Caco-2 (cell line): ENCODE data around the gene PLEKHG3. TPM values are rescaled to one million over a fixed set of nuclear protein-coding genes. Genes with fewer than 3 reads are reported as not detected.

Source experiments
- BruUV-seq: library from RNA; stranded (reverse); fragments of 400-500 nt; replicated peaks from 2 replicates; lab custom pipeline; 2021; lab: Mats Ljungman, UMichigan
- CTCF ChIA-PET: fragments of 300-600 bp; sonication (Branson Sonifier 250); formaldehyde crosslinking; loops from one replicate; lab custom pipeline; 2022; ENCODE audit warnings: antibody characterized with exemption; lab: Charles Lee
- POLR2A ChIA-PET: fragments of 300-600 bp; sonication (Branson Sonifier 250); formaldehyde crosslinking; loops from one replicate; lab custom pipeline; 2022; ENCODE audit warnings: antibody characterized with exemption; lab: Charles Lee
- DNase-seq, 2 experiments: peaks; one replicate each; pipeline versions ENCODE4 v3.0.0 to v3.0.0-alpha.2; 2020 to 2022
- H3K27me3 ChIP-seq: replicated peaks from 2 replicates; pipeline ENCODE4 v1.6.0; 2011; ENCODE audit warnings: low read length; ENCODE audit not compliant: control insufficient read depth, insufficient read depth
- H3K36me3 ChIP-seq: 2 replicates; pipeline ENCODE4 v1.5.1; 2011; ENCODE audit warnings: low read length; ENCODE audit not compliant: control insufficient read depth, insufficient read depth
- H3K4me1 ChIP-seq: fragments of 250-450 bp; sonication (Bioruptor Pico); 2 replicates; pipeline ENCODE4 v1.5.1; 2020; ENCODE audit warnings: mild to moderate bottlenecking
- H3K4me3 ChIP-seq: 2 replicates; pipeline ENCODE4 v1.5.1; 2011; ENCODE audit warnings: low read depth, mild to moderate bottlenecking, control low read depth, low read length
- H3K9me3 ChIP-seq: fragments of 250-450 bp; sonication (Bioruptor Pico); 2 replicates; pipeline ENCODE4 v1.5.1; 2020; ENCODE audit warnings: mild to moderate bottlenecking, moderate library complexity
- H3K27ac Mint-ChIP-seq: one replicate; pipeline ENCODE4 v1.8.0; 2022; ENCODE audit warnings: mixed read lengths; ENCODE audit not compliant: unreplicated experiment
- H3K27me3 Mint-ChIP-seq: one replicate; pipeline ENCODE4 v1.8.0; 2022; ENCODE audit warnings: mixed read lengths; ENCODE audit not compliant: insufficient read depth, unreplicated experiment
- H3K36me3 Mint-ChIP-seq: one replicate; pipeline ENCODE4 v1.8.0; 2022; ENCODE audit warnings: mild to moderate bottlenecking, mixed read lengths; ENCODE audit not compliant: insufficient read depth, unreplicated experiment
- H3K4me1 Mint-ChIP-seq: one replicate; pipeline ENCODE4 v1.8.0; 2022; ENCODE audit warnings: low read depth, mixed read lengths; ENCODE audit not compliant: unreplicated experiment
- H3K4me3 Mint-ChIP-seq: one replicate; pipeline ENCODE4 v1.8.0; 2022; ENCODE audit warnings: mild to moderate bottlenecking, moderate library complexity, mixed read lengths; ENCODE audit not compliant: unreplicated experiment
- H3K9me3 Mint-ChIP-seq: one replicate; pipeline ENCODE4 v1.8.0; 2022; ENCODE audit warnings: mixed read lengths; ENCODE audit not compliant: unreplicated experiment
- intact Hi-C: fragments of 100-400 bp; cut with micrococcal nuclease; formaldehyde crosslinking; loops from one replicate; pipeline ENCODE4 v1.10.0; 2022; ENCODE audit not compliant: unreplicated experiment
- total RNA-seq: library from RNA; stranded (reverse); gene quantifications from 2 replicates; pipeline ENCODE4 v1.2.3, GENCODE V29; 2022
- TF ChIP-seq, protein P1 (sequence below), 2 experiments: fragments of 200-600 bp in 1 of 2; IDR thresholded peaks; 1 replicate in 1 of 2; 2 replicates in 1 of 2; pipeline versions ENCODE4 v1.5.1 to v1.8.0; 2011 to 2022; ENCODE audit warnings: antibody characterized with exemption in 1 of 2, control low read depth in 1 of 2, inconsistent platforms in 1 of 2, low read depth in 1 of 2, low read length in 1 of 2, mild to moderate bottlenecking in 1 of 2, moderate library complexity in 1 of 2; ENCODE audit not compliant: insufficient read depth in 1 of 2, severe bottlenecking in 1 of 2, unreplicated experiment in 1 of 2

The PLEKHG3 gene
- total RNA-seq, 1 experiment from 2014 or later = 85.9 TPM

DNA sequence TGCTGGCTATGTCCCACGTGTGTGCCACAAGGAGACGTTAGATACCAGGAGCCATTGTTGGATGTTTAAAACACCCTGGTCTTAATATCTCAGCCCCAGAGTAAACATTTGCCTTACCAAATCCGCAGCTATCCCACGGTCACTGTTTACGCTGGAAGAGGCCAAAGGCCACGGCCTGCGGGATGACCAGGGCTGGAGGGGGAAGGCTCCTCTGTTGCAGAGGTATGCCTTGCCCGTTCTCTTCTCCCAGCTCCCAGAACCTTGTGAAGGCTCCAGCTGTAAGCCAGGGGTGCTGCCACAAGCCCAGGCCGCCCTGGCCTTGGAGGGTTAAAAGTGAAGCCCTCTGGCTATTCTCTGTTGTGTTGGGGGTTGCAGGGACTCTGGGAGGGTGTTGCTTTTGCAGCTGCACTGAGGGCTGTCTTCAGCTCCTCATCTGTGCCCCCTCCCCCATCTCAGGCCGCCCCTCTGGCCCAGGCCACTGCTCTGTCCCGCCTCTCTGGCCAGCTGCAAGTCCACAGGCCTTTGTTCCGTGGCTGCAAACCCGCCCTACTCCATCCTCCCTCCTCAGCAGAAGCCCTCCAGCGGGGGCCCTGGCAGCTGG is 2.5 kb downstream of the PLEKHG3 start:
- Mint-ChIP-seq H3K36me3 (peaks cover 46% of the 10 kb centered on the region), H3K27ac (peak overlapping the region; percentile 85), H3K4me3 (peak overlapping the region; percentile 83), H3K27me3 (no peaks in the 10 kb centered on the region), H3K9me3 (no peaks in the 10 kb centered on the region), H3K4me1 (peaks cover 65% of the 10 kb centered on the region)
- DNase-seq = peak; percentile 73 to 79
- Histone ChIP-seq H3K4me3 (peak overlapping the region; percentile 81), H3K4me1 (peaks cover 36% of the 10 kb centered on the region), H3K36me3 (peaks cover 5% of the 10 kb centered on the region), H3K27me3 (no peaks in the 10 kb centered on the region), H3K9me3 (no peaks in the 10 kb centered on the region)
- ChIA-PET CTCF (interaction anchor here (0.6 to 1.5 kb wide), 3 partner anchors 52 to 1065 kb away, joined by 3 to 8 read pairs (median 4); partner anchors contain the start of gene WDR89), POLR2A (interaction anchor here (0.6 to 1.2 kb wide), 3 partner anchors 18 to 202 kb away, joined by 4 to 6 read pairs (median 4); no protein-coding TSS in a partner anchor)
- TF ChIP-seq, protein P1, sequence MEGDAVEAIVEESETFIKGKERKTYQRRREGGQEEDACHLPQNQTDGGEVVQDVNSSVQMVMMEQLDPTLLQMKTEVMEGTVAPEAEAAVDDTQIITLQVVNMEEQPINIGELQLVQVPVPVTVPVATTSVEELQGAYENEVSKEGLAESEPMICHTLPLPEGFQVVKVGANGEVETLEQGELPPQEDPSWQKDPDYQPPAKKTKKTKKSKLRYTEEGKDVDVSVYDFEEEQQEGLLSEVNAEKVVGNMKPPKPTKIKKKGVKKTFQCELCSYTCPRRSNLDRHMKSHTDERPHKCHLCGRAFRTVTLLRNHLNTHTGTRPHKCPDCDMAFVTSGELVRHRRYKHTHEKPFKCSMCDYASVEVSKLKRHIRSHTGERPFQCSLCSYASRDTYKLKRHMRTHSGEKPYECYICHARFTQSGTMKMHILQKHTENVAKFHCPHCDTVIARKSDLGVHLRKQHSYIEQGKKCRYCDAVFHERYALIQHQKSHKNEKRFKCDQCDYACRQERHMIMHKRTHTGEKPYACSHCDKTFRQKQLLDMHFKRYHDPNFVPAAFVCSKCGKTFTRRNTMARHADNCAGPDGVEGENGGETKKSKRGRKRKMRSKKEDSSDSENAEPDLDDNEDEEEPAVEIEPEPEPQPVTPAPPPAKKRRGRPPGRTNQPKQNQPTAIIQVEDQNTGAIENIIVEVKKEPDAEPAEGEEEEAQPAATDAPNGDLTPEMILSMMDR (IDR thresholded peaks at IDR 0.05; ENCODE audit: insufficient read depth in 1 of 2, low read depth in 1 of 2, low read length in 1 of 2, severe bottlenecking in 1 of 2, unreplicated experiment in 1 of 2) = no peak
- BruUV-seq = no TSS peak
- intact Hi-C loops = loop anchor here (2.0 kb wide), 1 partner anchor 18 kb away; no protein-coding TSS in a partner anchor

DNA sequence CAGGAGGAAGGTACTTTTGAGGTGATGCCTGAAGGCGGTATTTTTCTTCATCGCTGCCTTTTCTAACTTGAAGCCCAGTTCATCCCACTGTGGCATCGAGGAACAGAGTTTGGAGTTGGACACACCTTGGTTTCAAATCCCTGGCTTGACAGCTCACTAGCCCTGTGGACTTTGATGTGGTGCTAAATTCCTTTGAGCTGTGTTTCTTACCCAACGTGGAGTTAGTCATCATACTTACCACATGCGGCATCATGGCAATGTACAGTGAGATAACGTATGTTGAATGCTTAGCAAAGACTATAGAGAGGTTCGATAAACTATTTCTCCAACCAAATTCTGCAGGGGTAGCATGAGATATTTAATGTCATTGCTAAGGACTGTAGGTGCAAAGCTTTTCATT is 3.4 kb downstream of the PLEKHG3 start:
- POLR2A ChIA-PET = interaction anchor here (1.2 kb wide), 1 partner anchor 51 kb away, joined by 4 read pairs; no protein-coding TSS in a partner anchor
- H3K4me1 ChIP-seq = peaks cover 30% of the 10 kb centered on the region
- H3K4me3 ChIP-seq = no peak overlapping the region
- BruUV-seq = TSS peak; percentile 3
- H3K27me3 ChIP-seq = no peaks in the 10 kb centered on the region
- peaks cover 5% of the 10 kb centered on the region for H3K36me3 ChIP-seq
- Mint-ChIP-seq H3K9me3 (peaks cover 5% of the 10 kb centered on the region), H3K36me3 (peaks cover 56% of the 10 kb centered on the region), H3K27me3 (no peaks in the 10 kb centered on the region), H3K27ac (peak overlapping the region; percentile 42), H3K4me1 (peaks cover 64% of the 10 kb centered on the region), H3K4me3 (peak overlapping the region; percentile 83)
- H3K9me3 ChIP-seq = peaks cover 8% of the 10 kb centered on the region
- CTCF ChIA-PET = interaction anchor here (0.7 kb wide), 1 partner anchor 59 kb away, joined by 4 read pairs; no protein-coding TSS in a partner anchor
- TF ChIP-seq, protein P1 (IDR thresholded peaks at IDR 0.05; ENCODE audit: insufficient read depth in 1 of 2, low read depth in 1 of 2, low read length in 1 of 2, severe bottlenecking in 1 of 2, unreplicated experiment in 1 of 2) = no peak
- intact Hi-C loops = loop anchor here (2.0 kb wide), 1 partner anchor 17 kb away; no protein-coding TSS in a partner anchor
- peak in 1 of 2 experiments; percentile 53 for DNase-seq

DNA sequence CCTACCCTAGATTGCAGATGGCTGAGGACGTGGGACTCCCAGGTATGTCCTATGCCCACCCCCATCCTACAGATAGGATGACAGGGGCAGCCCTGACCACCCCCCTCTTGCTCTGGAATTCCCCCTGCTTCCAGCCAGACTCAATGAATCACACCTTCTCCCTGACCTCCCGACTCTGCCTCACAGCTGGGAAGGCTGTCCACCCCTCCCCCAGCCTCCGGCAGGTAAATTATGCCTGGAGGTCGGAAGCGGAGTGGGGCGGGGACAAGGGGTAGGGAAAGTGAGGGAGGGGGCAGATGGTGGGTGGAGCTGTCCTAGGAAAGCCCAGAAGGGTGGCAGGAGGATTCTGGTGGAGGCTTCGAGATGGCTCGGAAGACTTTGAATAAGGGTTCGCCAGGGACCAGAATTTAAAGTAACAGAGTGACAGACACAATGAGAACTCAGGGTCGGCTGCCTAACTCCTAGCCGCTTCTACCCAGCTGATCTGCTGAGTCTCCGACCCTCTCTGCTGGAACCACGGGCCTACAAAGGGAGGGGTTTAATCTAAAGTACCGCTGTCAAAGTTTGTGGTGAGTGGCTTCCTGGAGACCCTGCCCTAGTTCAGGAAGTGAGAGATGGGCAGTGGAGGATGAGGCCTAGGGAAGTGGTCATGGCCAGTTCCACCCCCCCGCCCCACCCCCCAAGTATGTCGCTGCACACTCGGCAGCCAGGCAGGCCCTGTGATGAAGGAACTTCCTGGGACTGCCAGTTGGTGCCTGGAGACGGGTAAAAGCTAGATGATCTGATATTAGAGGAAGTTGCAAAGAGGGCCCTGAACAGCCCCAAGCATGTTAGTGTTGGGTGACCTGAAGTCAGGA is 4.2 kb downstream of the PLEKHG3 start:
- no peaks in the 10 kb centered on the region for H3K27me3 Mint-ChIP-seq
- peak overlapping the region; percentile 42 for H3K27ac Mint-ChIP-seq
- TF ChIP-seq, protein P1 (IDR thresholded peaks at IDR 0.05; ENCODE audit: insufficient read depth in 1 of 2, low read depth in 1 of 2, low read length in 1 of 2, severe bottlenecking in 1 of 2, unreplicated experiment in 1 of 2) = no peak
- peaks cover 57% of the 10 kb centered on the region for H3K36me3 Mint-ChIP-seq
- H3K4me1 Mint-ChIP-seq = peaks cover 64% of the 10 kb centered on the region
- intact Hi-C loops = no loop called here
- POLR2A ChIA-PET = interaction anchor here (0.7 kb wide), 1 partner anchor 168 kb away, joined by 3 read pairs; the partner anchor contains the start of gene HSPA2
- BruUV-seq = no TSS peak
- DNase-seq = peak; percentile 69 to 79
- Histone ChIP-seq H3K27me3 (no peaks in the 10 kb centered on the region), H3K36me3 (peaks cover 5% of the 10 kb centered on the region), H3K4me3 (no peak overlapping the region), H3K9me3 (peaks cover 15% of the 10 kb centered on the region), H3K4me1 (peaks cover 28% of the 10 kb centered on the region)
- H3K9me3 Mint-ChIP-seq = peaks cover 12% of the 10 kb centered on the region
- CTCF ChIA-PET = interaction anchor here (0.6 to 0.7 kb wide), 2 partner anchors 12 to 59 kb away, joined by 3 to 4 read pairs; no protein-coding TSS in a partner anchor
- H3K4me3 Mint-ChIP-seq = peak overlapping the region; percentile 83
